ENCODE results near the gene SLC40A1.

SLC40A1 gene

GRCh38 chr2:189569295-189569910 is 11.2 kb downstream of the SLC40A1 start:
- DNase-seq (ENCODE audit: low read depth), result no peak

- no peak for DNase-seq (ENCODE audit: low read depth)
Measured at GRCh38 chr2:189566046-189566445, 14.5 kb downstream of the SLC40A1 start.

GRCh38 chr2:189561371-189562038 is 19.1 kb downstream of the SLC40A1 start:
- no peak for DNase-seq (ENCODE audit: low read depth)

- no peak for DNase-seq (ENCODE audit: low read depth)
Measured at GRCh38 chr2:189560273-189560586, 20.4 kb downstream of the SLC40A1 start.

- no peak for DNase-seq (ENCODE audit: low read depth)
Measured at GRCh38 chr2:189559579-189560272, 20.9 kb downstream of the SLC40A1 start.

- DNase-seq (ENCODE audit: low read depth), result no peak
Measured at GRCh38 chr2:189558516-189559272, 21.9 kb downstream of the SLC40A1 start.

GRCh38 chr2:189557373-189557772 is 23.2 kb downstream of the SLC40A1 start:
- DNase-seq (ENCODE audit: low read depth), result no peak

- no peak for DNase-seq (ENCODE audit: low read depth)
Measured at GRCh38 chr2:189556526-189556925, 24.1 kb downstream of the SLC40A1 start.

- DNase-seq (ENCODE audit: low read depth), result no peak
Measured at GRCh38 chr2:189555232-189555631, 25.4 kb downstream of the SLC40A1 start.

- DNase-seq (ENCODE audit: low read depth), result no peak
Measured at GRCh38 chr2:189553504-189554088, 27.0 kb downstream of the SLC40A1 start.

GRCh38 chr2:189552991-189553404 is 27.6 kb downstream of the SLC40A1 start:
- DNase-seq (ENCODE audit: low read depth), result no peak

- no peak for DNase-seq (ENCODE audit: low read depth)
Measured at GRCh38 chr2:189552334-189552990, 28.1 kb downstream of the SLC40A1 start.

- no peak for DNase-seq (ENCODE audit: low read depth)
Measured at GRCh38 chr2:189551808-189552207, 28.8 kb downstream of the SLC40A1 start.

GRCh38 chr2:189549449-189549832 is 31.1 kb downstream of the SLC40A1 start:
- DNase-seq (ENCODE audit: low read depth), result no peak

GRCh38 chr2:189548666-189549448 is 31.7 kb downstream of the SLC40A1 start:
- no peak for DNase-seq (ENCODE audit: low read depth)

GRCh38 chr2:189545418-189545817 is 35.2 kb downstream of the SLC40A1 start:
- no peak for DNase-seq (ENCODE audit: low read depth)

GRCh38 chr2:189544318-189545042 is 36.1 kb downstream of the SLC40A1 start:
- no peak for DNase-seq (ENCODE audit: low read depth)

- DNase-seq (ENCODE audit: low read depth), result no peak
Measured at GRCh38 chr2:189543367-189543766, 37.2 kb downstream of the SLC40A1 start.

GRCh38 chr2:189542145-189542882 is 38.3 kb downstream of the SLC40A1 start:
- no peak for DNase-seq (ENCODE audit: low read depth)

GRCh38 chr2:189541591-189541990 is 39.0 kb downstream of the SLC40A1 start:
- DNase-seq (ENCODE audit: low read depth), result no peak
